ENCODE results near the gene GABARAP. TPM values are rescaled to one million over a fixed set of nuclear protein-coding genes. Genes with fewer than 3 reads are reported as not detected.

The GABARAP gene
- total RNA-seq, 1 donor from 2014 or later = 283 TPM

- peak; percentile 100 for DNase-seq
These were observed 2.9 kb downstream of the GABARAP start, which contains the start of gene PHF23 for GRCh38 chr17:7239091-7240027. TSS of gene PHF23 (minus strand) at chr17:7239457. CDS start at chr17:7239279, 178 bp downstream.

- no peak for DNase-seq
These were observed 3.7 kb downstream of the GABARAP start for GRCh38 chr17:7238420-7239090.

- peak; percentile 81 for DNase-seq
These were observed 4.4 kb downstream of the GABARAP start for GRCh38 chr17:7237761-7238419.

GRCh38 chr17:7237266-7237760, 4.9 kb downstream of the GABARAP start:
- DNase-seq = no peak

- DNase-seq = no peak
These were observed 5.4 kb downstream of the GABARAP start for GRCh38 chr17:7236808-7237207.

GRCh38 chr17:7235693-7236665, 6.3 kb downstream of the GABARAP start:
- DNase-seq = no peak

- peak; percentile 98 for DNase-seq
These were observed 7.9 kb downstream of the GABARAP start, which contains the start of gene DVL2 for GRCh38 chr17:7234083-7234951. TSS of gene DVL2 (minus strand) at chr17:7234517. CDS start at chr17:7234262, 255 bp downstream.

GRCh38 chr17:7233701-7234082, 8.6 kb downstream of the GABARAP start:
- no peak for DNase-seq

- no peak for DNase-seq
These were observed 10.1 kb downstream of the GABARAP start for GRCh38 chr17:7232114-7232513.

- no peak for DNase-seq
These were observed 12.7 kb downstream of the GABARAP start for GRCh38 chr17:7229504-7229903.

GRCh38 chr17:7228920-7229319, 13.3 kb downstream of the GABARAP start:
- no peak for DNase-seq

GRCh38 chr17:7226721-7227710, 15.2 kb downstream of the GABARAP start:
- no peak for DNase-seq

- DNase-seq = no peak
These were observed 16.4 kb downstream of the GABARAP start for GRCh38 chr17:7225711-7226331.

GRCh38 chr17:7224661-7225111, 17.6 kb downstream of the GABARAP start:
- DNase-seq = no peak

GRCh38 chr17:7224110-7224509, 18.1 kb downstream of the GABARAP start:
- no peak for DNase-seq

- DNase-seq = no peak
These were observed 18.9 kb downstream of the GABARAP start for GRCh38 chr17:7223375-7223774.

GRCh38 chr17:7222972-7223292, 19.3 kb downstream of the GABARAP start:
- no peak for DNase-seq

Measured in tongue (tissue), 2 donors.